SK-N-SH treated with all-trans-retinoic acid at 6 μM for 48 hours (cell line): ENCODE results near the gene TNS2.

Experiments used
- ARNTL ChIP-seq: fragments of 450-650 bp; formaldehyde crosslinking; IDR thresholded peaks from 2 replicates; pipeline ENCODE4 v1.5.0; 2020; ENCODE audit warnings: low read depth, mild to moderate bottlenecking, moderate library complexity, borderline replicate concordance
- GLIS3 ChIP-seq: fragments of 250-450 bp; sonication (Bioruptor Pico); IDR thresholded peaks from 2 replicates; pipeline ENCODE4 v1.5.0; 2020; ENCODE audit warnings: mild to moderate bottlenecking, moderate library complexity
- PATZ1 ChIP-seq: fragments of 250-450 bp; sonication (Bioruptor Pico); IDR thresholded peaks from 2 replicates; pipeline ENCODE4 v1.8.0; 2020; ENCODE audit warnings: mild to moderate bottlenecking, moderate library complexity, borderline replicate concordance
- POU6F1 ChIP-seq: fragments of 250-450 bp; sonication (Bioruptor Pico); IDR thresholded peaks from 2 replicates; pipeline ENCODE4 v1.8.0; 2021; ENCODE audit warnings: low read depth, mild to moderate bottlenecking, moderate library complexity, borderline replicate concordance
- PPARA ChIP-seq: fragments of 250-450 bp; sonication (Bioruptor Pico); IDR thresholded peaks from 2 replicates; pipeline ENCODE4 v1.5.0; 2020; ENCODE audit warnings: mild to moderate bottlenecking, borderline replicate concordance
- RARB ChIP-seq: fragments of 250-450 bp; sonication (Bioruptor Pico); IDR thresholded peaks from 2 replicates; pipeline ENCODE4 v1.8.0; 2021; ENCODE audit warnings: mild to moderate bottlenecking, moderate library complexity
- SNAI2 ChIP-seq: fragments of 250-450 bp; sonication (Bioruptor Pico); IDR thresholded peaks from 2 replicates; pipeline ENCODE4 v1.5.0; 2020; ENCODE audit warnings: mild to moderate bottlenecking, moderate library complexity
- TCF4 ChIP-seq: fragments of 250-450 bp; sonication (Bioruptor Pico); IDR thresholded peaks from 2 replicates; pipeline ENCODE4 v1.8.0; 2021; ENCODE audit warnings: mild to moderate bottlenecking, moderate library complexity, borderline replicate concordance
- TOX ChIP-seq: fragments of 250-450 bp; sonication (Bioruptor Pico); IDR thresholded peaks from 2 replicates; pipeline ENCODE4 v1.8.0; 2021; ENCODE audit warnings: mild to moderate bottlenecking, moderate library complexity, borderline replicate concordance
- ZFP30 ChIP-seq: fragments of 450-650 bp; formaldehyde crosslinking; IDR thresholded peaks from 2 replicates; pipeline ENCODE4 v1.5.0; 2022; ENCODE audit warnings: mild to moderate bottlenecking, moderate library complexity
- ZNF565 ChIP-seq: fragments of 450-650 bp; formaldehyde crosslinking; conservative IDR thresholded peaks from 2 replicates; pipeline ENCODE4 v1.5.0; 2020; ENCODE audit warnings: low read depth, mild to moderate bottlenecking, moderate library complexity
- ZNF8 ChIP-seq: fragments of 450-650 bp; formaldehyde crosslinking; IDR thresholded peaks from 2 replicates; pipeline ENCODE4 v1.5.0; 2020; ENCODE audit warnings: mild to moderate bottlenecking, moderate library complexity

DNA sequence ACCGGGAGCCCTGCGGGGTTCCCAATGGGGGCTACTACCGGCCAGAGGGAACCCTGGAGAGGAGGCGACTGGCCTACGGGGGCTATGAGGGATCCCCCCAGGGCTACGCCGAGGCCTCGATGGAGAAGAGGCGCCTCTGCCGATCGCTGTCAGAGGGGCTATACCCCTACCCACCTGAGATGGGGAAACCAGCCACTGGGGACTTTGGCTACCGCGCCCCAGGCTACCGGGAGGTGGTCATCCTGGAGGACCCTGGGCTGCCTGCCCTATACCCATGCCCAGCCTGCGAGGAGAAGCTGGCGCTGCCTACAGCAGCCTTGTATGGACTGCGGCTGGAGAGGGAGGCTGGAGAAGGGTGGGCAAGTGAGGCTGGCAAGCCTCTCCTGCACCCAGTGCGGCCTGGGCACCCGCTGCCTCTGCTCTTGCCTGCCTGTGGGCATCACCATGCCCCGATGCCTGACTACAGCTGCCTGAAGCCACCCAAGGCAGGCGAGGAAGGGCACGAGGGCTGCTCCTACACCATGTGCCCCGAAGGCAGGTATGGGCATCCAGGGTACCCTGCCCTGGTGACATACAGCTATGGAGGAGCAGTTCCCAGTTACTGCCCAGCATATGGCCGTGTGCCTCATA lies 9.7 kb downstream of the TNS2 start:
- no peak for TF ChIP-seq ZFP30 (CRISPR knock-in tag)
- TF ChIP-seq ZNF8: no peak
- no peak for TF ChIP-seq POU6F1 (CRISPR knock-in tag)
- TF ChIP-seq TCF4 (CRISPR knock-in tag): no peak
- TF ChIP-seq ZNF565: no peak
- no peak for TF ChIP-seq PATZ1
- TF ChIP-seq ARNTL (CRISPR knock-in tag): no peak
- no peak for TF ChIP-seq TOX (CRISPR knock-in tag)
- no peak for TF ChIP-seq SNAI2 (CRISPR knock-in tag)
- TF ChIP-seq RARB: no peak
- TF ChIP-seq GLIS3: no peak
- no peak for TF ChIP-seq PPARA (CRISPR knock-in tag)
